ENCODE data around the gene PGD. TPM values are rescaled to one million over a fixed set of nuclear protein-coding genes. Genes with fewer than 3 reads are reported as not detected.

Gene PGD
- total and polyA plus RNA-seq, 7 donors, result 30.6 to 115 (median 44.2) TPM

DNA sequence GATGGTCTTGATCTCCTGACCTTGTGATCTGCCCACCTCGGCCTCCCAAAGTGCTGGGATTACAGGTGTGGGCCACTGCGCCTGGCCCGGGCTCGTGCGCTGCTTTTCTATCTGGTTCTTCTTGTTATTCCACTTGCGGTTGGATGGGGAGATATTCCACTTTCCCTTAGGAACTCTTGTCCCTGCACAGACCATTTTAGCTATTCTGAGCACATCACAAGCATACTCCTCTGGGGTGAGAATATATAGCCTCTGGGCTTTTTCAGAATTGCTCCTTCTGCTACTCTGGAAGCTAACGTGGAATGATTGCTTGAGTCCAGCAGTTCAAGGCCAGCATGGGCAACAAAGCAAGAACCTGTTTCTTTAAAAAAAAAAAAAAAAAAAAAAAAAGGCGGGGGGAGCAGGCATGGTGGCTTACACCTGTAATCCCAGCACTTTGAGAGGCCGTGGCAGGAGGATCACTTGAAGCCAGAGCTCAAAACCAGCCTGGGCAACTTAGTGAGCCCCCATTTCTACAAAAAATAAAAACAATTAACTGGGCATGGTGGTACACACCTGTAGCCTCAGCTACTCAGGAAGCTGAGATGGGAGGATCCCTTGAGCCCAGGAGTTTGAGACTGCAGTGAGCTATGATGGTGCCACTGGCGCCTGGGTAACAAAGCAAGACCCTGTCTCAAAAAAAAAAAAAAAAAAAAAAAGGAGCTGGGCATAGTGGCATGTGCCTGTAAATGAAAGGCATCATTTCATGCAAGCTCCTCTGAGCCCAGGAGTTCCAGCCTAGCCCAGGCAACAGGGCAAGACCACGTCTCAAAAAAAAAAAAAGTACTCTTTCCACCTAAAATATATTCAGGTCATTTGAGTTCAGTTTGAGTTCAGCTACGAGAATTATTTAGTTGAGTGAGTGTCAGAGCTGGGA is 11.8 kb upstream of the PGD start:
- 71 to 84% methylated on average over 12 of the region's 12 CpGs for WGBS, 2 donors
- H3K4me1 ChIP-seq, result peaks cover 0 to 18% (median 16%) of the 10 kb centered on the region in 4 donors
- no peaks in the 10 kb centered on the region for H3K36me3 ChIP-seq
- no peaks in the 10 kb centered on the region for H3K27me3 ChIP-seq
- H3K27ac ChIP-seq, result peak overlapping the region; percentile 60 to 80 (median 68)
- intact Hi-C loops (cut with DNase I), result no loop called here
- DNase-seq, result no peak
- H3K9me3 ChIP-seq, result no peaks in the 10 kb centered on the region
- TF ChIP-seq POLR2AphosphoS5 (IDR thresholded peaks at IDR 0.05) (no peak), POLR2A (IDR thresholded peaks at IDR 0.05) (no peak), EP300 (IDR thresholded peaks at IDR 0.05) (no peak)
- TF ChIP-seq, protein P1, sequence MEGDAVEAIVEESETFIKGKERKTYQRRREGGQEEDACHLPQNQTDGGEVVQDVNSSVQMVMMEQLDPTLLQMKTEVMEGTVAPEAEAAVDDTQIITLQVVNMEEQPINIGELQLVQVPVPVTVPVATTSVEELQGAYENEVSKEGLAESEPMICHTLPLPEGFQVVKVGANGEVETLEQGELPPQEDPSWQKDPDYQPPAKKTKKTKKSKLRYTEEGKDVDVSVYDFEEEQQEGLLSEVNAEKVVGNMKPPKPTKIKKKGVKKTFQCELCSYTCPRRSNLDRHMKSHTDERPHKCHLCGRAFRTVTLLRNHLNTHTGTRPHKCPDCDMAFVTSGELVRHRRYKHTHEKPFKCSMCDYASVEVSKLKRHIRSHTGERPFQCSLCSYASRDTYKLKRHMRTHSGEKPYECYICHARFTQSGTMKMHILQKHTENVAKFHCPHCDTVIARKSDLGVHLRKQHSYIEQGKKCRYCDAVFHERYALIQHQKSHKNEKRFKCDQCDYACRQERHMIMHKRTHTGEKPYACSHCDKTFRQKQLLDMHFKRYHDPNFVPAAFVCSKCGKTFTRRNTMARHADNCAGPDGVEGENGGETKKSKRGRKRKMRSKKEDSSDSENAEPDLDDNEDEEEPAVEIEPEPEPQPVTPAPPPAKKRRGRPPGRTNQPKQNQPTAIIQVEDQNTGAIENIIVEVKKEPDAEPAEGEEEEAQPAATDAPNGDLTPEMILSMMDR (IDR thresholded peaks at IDR 0.05), result no peak
- no peak overlapping the region for H3K4me3 ChIP-seq

DNA sequence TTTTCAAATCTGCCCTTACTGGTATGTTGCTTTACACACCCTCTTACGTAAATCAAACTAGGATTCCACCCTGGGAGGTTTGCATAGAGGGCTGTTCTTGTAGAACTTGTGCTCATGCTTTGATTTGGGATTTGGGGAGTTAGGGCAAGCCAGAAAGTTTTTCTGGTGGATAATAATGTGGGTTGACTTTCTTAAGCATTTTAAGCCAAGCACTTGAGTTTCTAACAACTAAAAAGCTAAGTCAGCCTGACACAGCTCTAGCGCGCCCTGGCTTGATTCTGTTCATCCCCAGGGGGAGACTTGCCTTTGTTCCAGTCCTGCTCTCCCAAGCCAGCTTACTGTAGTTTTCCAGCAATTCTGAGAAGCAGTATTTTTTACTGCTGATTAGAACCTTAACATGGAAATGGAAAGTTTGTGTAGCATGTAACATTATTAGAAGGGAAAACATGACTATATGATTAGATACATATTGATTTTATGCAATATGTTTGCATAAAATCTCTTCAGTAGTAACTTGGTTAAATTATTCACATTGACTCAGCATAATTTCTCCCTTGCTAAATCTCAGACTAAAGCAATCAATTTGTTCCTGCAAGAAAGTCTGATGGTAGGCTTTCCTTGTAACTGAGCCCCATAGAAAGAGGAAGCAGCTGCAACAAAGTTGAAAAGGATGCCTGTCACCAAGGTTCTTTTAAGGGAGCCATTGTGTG is 11.0 kb upstream of the PGD start:
- WGBS, 2 donors, result 47 to 60% methylated on average over 3 of the region's 3 CpGs
- H3K27me3 ChIP-seq, result no peaks in the 10 kb centered on the region
- H3K9me3 ChIP-seq, result no peaks in the 10 kb centered on the region
- peak overlapping the region in 1 of 4 donors; percentile 7 for H3K4me3 ChIP-seq
- no peaks in the 10 kb centered on the region for H3K36me3 ChIP-seq
- intact Hi-C loops (cut with DNase I), result no loop called here
- TF ChIP-seq POLR2AphosphoS5 (IDR thresholded peaks at IDR 0.05) (no peak), EP300 (IDR thresholded peaks at IDR 0.05) (no peak), POLR2A (IDR thresholded peaks at IDR 0.05) (no peak)
- TF ChIP-seq, protein P1 (IDR thresholded peaks at IDR 0.05), result no peak
- peaks cover 0 to 18% (median 16%) of the 10 kb centered on the region in 4 donors for H3K4me1 ChIP-seq
- H3K27ac ChIP-seq, result peak overlapping the region; percentile 60 to 80 (median 68)
- DNase-seq, result peak; percentile 67

DNA sequence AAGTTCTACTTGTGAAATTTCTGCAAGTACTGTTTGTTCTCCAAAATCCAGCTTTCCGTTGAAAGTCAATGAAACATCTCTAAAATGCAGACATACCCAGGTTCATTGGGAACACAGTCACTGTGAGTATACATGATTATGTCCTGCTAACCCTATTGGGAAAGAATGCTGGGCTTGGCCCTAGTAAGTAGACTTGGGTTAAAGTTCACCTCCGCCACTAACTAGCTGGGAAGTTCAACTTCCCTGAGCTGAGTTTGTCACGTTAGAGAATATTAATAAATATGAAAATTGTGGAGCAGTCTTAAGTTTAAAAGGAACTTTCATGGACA is 10.5 kb upstream of the PGD start:
- no peak for TF ChIP-seq POLR2AphosphoS5 (IDR thresholded peaks at IDR 0.05)
- no peak for TF ChIP-seq POLR2A (IDR thresholded peaks at IDR 0.05)
- TF ChIP-seq EP300 (IDR thresholded peaks at IDR 0.05), result no peak
- TF ChIP-seq, protein P1 (IDR thresholded peaks at IDR 0.05), result no peak

DNA sequence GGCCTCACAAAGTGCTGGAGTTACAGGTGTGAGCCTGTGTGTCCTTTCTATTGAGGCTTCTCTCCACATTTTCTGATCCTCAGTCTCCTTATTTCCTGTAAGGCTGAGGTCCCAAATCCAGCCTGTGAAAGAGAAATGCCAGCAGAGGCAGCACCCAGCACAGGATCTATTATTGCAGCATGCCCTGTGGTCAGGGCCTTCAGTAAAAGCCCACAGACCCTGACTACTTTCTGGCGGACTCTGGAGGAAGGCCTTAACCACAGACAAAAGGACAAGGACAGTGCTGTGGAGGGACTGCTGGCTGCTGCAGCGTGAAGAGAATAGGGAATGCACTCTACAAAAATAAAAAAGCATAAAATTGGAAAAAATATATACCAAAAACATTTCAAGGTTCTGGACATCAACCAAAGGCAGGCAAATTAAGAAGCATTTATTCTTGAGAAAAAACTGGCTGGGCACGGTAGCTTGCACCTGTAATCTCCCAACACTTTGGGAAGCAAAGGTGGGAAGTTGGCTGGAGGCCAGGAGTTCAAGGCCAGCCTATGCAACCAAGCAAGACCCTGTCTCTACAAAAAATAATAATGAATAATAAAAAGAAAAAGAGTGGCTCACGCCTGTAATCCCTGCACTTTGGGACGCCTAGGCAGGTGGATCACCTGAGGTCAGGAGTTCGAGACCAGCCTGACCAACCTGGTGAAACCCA is 9.4 kb upstream of the PGD start:
- H3K27ac ChIP-seq, result no peak overlapping the region
- TF ChIP-seq, protein P1 (IDR thresholded peaks at IDR 0.05), result no peak
- TF ChIP-seq EP300 (IDR thresholded peaks at IDR 0.05) (no peak), POLR2A (IDR thresholded peaks at IDR 0.05) (no peak), POLR2AphosphoS5 (IDR thresholded peaks at IDR 0.05) (no peak)
- no peaks in the 10 kb centered on the region for H3K27me3 ChIP-seq
- no peak overlapping the region for H3K4me3 ChIP-seq
- WGBS, 2 donors, result 92 to 94% methylated on average over 6 of the region's 6 CpGs
- peaks cover 0 to 18% (median 16%) of the 10 kb centered on the region in 4 donors for H3K4me1 ChIP-seq
- intact Hi-C loops (cut with DNase I), result no loop called here
- H3K36me3 ChIP-seq, result no peaks in the 10 kb centered on the region
- no peak for DNase-seq
- H3K9me3 ChIP-seq, result no peaks in the 10 kb centered on the region

More for the DNA sequence above, 10.5 kb upstream of the PGD start:
- Histone ChIP-seq H3K9me3 (no peaks in the 10 kb centered on the region), H3K27me3 (no peaks in the 10 kb centered on the region), H3K27ac (peak overlapping the region; percentile 51 to 80 (median 68)), H3K4me1 (peaks cover 0 to 18% (median 16%) of the 10 kb centered on the region in 4 donors), H3K4me3 (no peak overlapping the region), H3K36me3 (no peaks in the 10 kb centered on the region)
- WGBS, 2 donors, result 21 to 54% methylated on average over 3 of the region's 3 CpGs
- intact Hi-C loops (cut with DNase I), result no loop called here
- no peak for DNase-seq

Data from sigmoid colon (tissue), 7 donors.